ENCODE measurements around the gene MFAP4.

Gene MFAP4

GRCh38 chr17:19346351-19347255 is 40.4 kb downstream of the MFAP4 start:
- TF ChIP-seq EP300 (IDR thresholded peaks at IDR 0.05; ENCODE audit: borderline replicate concordance): no peak
- no peak for TF ChIP-seq MAX (IDR thresholded peaks at IDR 0.05)
- no peak for TF ChIP-seq REST (IDR thresholded peaks at IDR 0.05; ENCODE audit: low read depth)

- TF ChIP-seq FOXM1 (IDR thresholded peaks at IDR 0.05; ENCODE audit: borderline replicate concordance, low read depth) (no peak), TCF12 (IDR thresholded peaks at IDR 0.05; ENCODE audit: low read depth) (no peak), REST (IDR thresholded peaks at IDR 0.05; ENCODE audit: low read depth) (no peak), YY1 (IDR thresholded peaks at IDR 0.05; ENCODE audit: low read depth) (no peak), USF1 (IDR thresholded peaks at IDR 0.05) (no peak), CEBPB (IDR thresholded peaks at IDR 0.05) (no peak), TAF1 (IDR thresholded peaks at IDR 0.05; ENCODE audit: low read depth) (no peak)
These were observed 41.3 kb downstream of the MFAP4 start for GRCh38 chr17:19345486-19346350.

- TF ChIP-seq ZBTB7A (IDR thresholded peaks at IDR 0.05; ENCODE audit: low read depth) (no peak), REST (IDR thresholded peaks at IDR 0.05; ENCODE audit: low read depth) (no peak), CEBPB (IDR thresholded peaks at IDR 0.05) (no peak), TAF1 (IDR thresholded peaks at IDR 0.05; ENCODE audit: low read depth) (no peak), USF1 (IDR thresholded peaks at IDR 0.05) (no peak), EP300 (IDR thresholded peaks at IDR 0.05; ENCODE audit: borderline replicate concordance) (no peak), TCF12 (IDR thresholded peaks at IDR 0.05; ENCODE audit: low read depth) (no peak), TEAD4 (IDR thresholded peaks at IDR 0.05) (no peak), YY1 (IDR thresholded peaks at IDR 0.05; ENCODE audit: low read depth) (no peak), EGR1 (IDR thresholded peaks at IDR 0.05) (no peak), CREB1 (IDR thresholded peaks at IDR 0.05; ENCODE audit: low read depth) (no peak), NFIC (IDR thresholded peaks at IDR 0.05) (no peak), RAD21 (IDR thresholded peaks at IDR 0.05; ENCODE audit: low read depth) (no peak), FOXM1 (IDR thresholded peaks at IDR 0.05; ENCODE audit: borderline replicate concordance, low read depth) (no peak), MAX (IDR thresholded peaks at IDR 0.05) (no peak)
These were observed 41.9 kb downstream of the MFAP4 start for GRCh38 chr17:19345067-19345460.
